Endothelial cell of umbilical vein (primary cell): ENCODE data around the gene HDLBP. TPM values are rescaled to one million over a fixed set of nuclear protein-coding genes. Genes with fewer than 3 reads are reported as not detected.

Source experiments
- BruUV-seq: library from RNA; stranded (reverse); fragments of 400-500 nt; replicated peaks from 2 replicates; lab custom pipeline; 2021; lab: Mats Ljungman, UMichigan
- CTCF ChIA-PET: fragments of 300-600, 350-600 bp; sonication (Branson Sonifier 250); formaldehyde crosslinking; loops from one replicate; lab custom pipeline; 2021; ENCODE audit warnings: antibody characterized with exemption, inconsistent platforms; lab: Charles Lee
- POLR2A ChIA-PET: fragments of 300-600, 350-600 bp; sonication (Branson Sonifier 250); formaldehyde crosslinking; loops from one replicate; lab custom pipeline; 2021; ENCODE audit warnings: antibody characterized with exemption, inconsistent platforms; lab: Charles Lee
- DNase-seq: peaks from one replicate; pipeline ENCODE4 v3.0.0-alpha.2; 2011; ENCODE audit warnings: low read depth, low spot score
- FAIRE-seq: peaks from 2 replicates; lab custom pipeline; 2011; peaks lifted over from hg19 to GRCh38; lab: Jason Lieb, UNC
- H2AFZ ChIP-seq: 2 replicates; pipeline ENCODE4 v1.6.0; 2012; ENCODE audit warnings: low read depth, low read length, control low read depth, inconsistent platforms
- H3K27ac ChIP-seq: 2 replicates; pipeline ENCODE4 v1.5.1; 2011; ENCODE audit warnings: low read depth, mild to moderate bottlenecking, control low read depth, low read length, moderate library complexity; ENCODE audit not compliant: insufficient read depth
- H3K27me3 ChIP-seq, 2 experiments: 2 replicates each; pipeline versions ENCODE4 v1.6.0 to v1.6.1; 2011; ENCODE audit warnings: low read length in 2 of 2, mixed read lengths in 1 of 2; ENCODE audit not compliant: control insufficient read depth in 2 of 2, insufficient read depth in 2 of 2
- H3K36me3 ChIP-seq, 2 experiments: 2 replicates in 1 of 2; 3 replicates in 1 of 2; pipeline ENCODE4 v1.5.1; 2011; ENCODE audit warnings: low read length in 2 of 2, mild to moderate bottlenecking in 1 of 2, moderate library complexity in 1 of 2; ENCODE audit not compliant: control insufficient read depth in 2 of 2, insufficient read depth in 2 of 2; ENCODE audit errors: extremely low read depth in 1 of 2
- H3K4me1 ChIP-seq: 3 replicates; pipeline ENCODE4 v1.5.1; 2011; ENCODE audit warnings: mild to moderate bottlenecking, low read length; ENCODE audit not compliant: control insufficient read depth, insufficient read depth; ENCODE audit errors: extremely low read depth
- H3K4me2 ChIP-seq: 2 replicates; pipeline ENCODE4 v1.6.1; 2011; ENCODE audit warnings: low read length, control low read depth, mixed read lengths; ENCODE audit not compliant: insufficient read depth
- H3K4me3 ChIP-seq, 3 experiments: fragments of 200-600 bp in 1 of 3; sonication (generic), shearing (Covaris generic) in 1 of 3; replicated peaks in 1 of 3; 2 replicates each; pipeline ENCODE4 v1.5.1; 2011 to 2016; ENCODE audit warnings: control low read depth in 3 of 3, low read length in 3 of 3, mild to moderate bottlenecking in 2 of 3, inconsistent platforms in 1 of 3, low read depth in 1 of 3, moderate library complexity in 1 of 3; ENCODE audit not compliant: insufficient read depth in 1 of 3
- H3K79me2 ChIP-seq: 2 replicates; pipeline ENCODE4 v1.6.0; 2012; ENCODE audit warnings: low read length, inconsistent platforms; ENCODE audit not compliant: control insufficient read depth, insufficient read depth
- H3K9ac ChIP-seq: replicated peaks from 2 replicates; pipeline ENCODE3; 2011; ENCODE audit warnings: low read length, control low read depth; ENCODE audit not compliant: insufficient read depth; ENCODE audit errors: extremely low read depth
- H3K9me1 ChIP-seq: replicated peaks from 3 replicates; pipeline ENCODE4 v1.6.0; 2011; ENCODE audit warnings: mild to moderate bottlenecking, low read length; ENCODE audit not compliant: control insufficient read depth, insufficient read depth; ENCODE audit errors: extremely low read depth
- H3K9me3 ChIP-seq: replicated peaks from 2 replicates; pipeline ENCODE4 v1.5.1; 2012; ENCODE audit warnings: low read length, inconsistent platforms; ENCODE audit not compliant: control insufficient read depth, insufficient read depth
- H4K20me1 ChIP-seq: replicated peaks from 2 replicates; pipeline ENCODE3; 2011; ENCODE audit warnings: mild to moderate bottlenecking, low read length; ENCODE audit not compliant: control insufficient read depth, insufficient read depth; ENCODE audit errors: extremely low read depth
- CTCF ChIP-seq, 2 donors: IDR thresholded peaks; 1 replicate in 1 of 2; 2 replicates in 1 of 2; pipeline ENCODE4 v1.5.1; 2011; ENCODE audit warnings: low read length in 2 of 2, mild to moderate bottlenecking in 2 of 2, moderate library complexity in 2 of 2, control low read depth in 1 of 2, inconsistent platforms in 1 of 2, low read depth in 1 of 2; ENCODE audit not compliant: insufficient read depth in 1 of 2; ENCODE audit errors: extremely low read depth in 1 of 2
- EZH2 ChIP-seq: IDR thresholded peaks from 2 replicates; pipeline ENCODE4 v1.6.1; 2012; ENCODE audit warnings: borderline replicate concordance, low read depth, mild to moderate bottlenecking, moderate library complexity, low read length, inconsistent platforms; ENCODE audit not compliant: severe bottlenecking
- FOS ChIP-seq: IDR thresholded peaks from 2 replicates; pipeline ENCODE4 v1.6.1; 2011; ENCODE audit warnings: mild to moderate bottlenecking, low read length, moderate library complexity, borderline replicate concordance; ENCODE audit not compliant: insufficient read depth
- GATA2 ChIP-seq: IDR thresholded peaks from 2 replicates; pipeline ENCODE4 v1.7.0; 2011; ENCODE audit warnings: low read depth, mild to moderate bottlenecking, moderate library complexity, mixed read lengths, low read length; ENCODE audit not compliant: insufficient read length, insufficient read depth
- JUN ChIP-seq: IDR thresholded peaks from 2 replicates; pipeline ENCODE4 v1.6.1; 2011; ENCODE audit warnings: borderline replicate concordance, low read depth; ENCODE audit not compliant: insufficient read length, insufficient read depth
- MAX ChIP-seq: IDR thresholded peaks from 2 replicates; pipeline ENCODE4 v1.6.1; 2011; ENCODE audit not compliant: insufficient read depth, insufficient read length
- MYC ChIP-seq: IDR thresholded peaks from one replicate; pipeline ENCODE4 v1.6.1; 2011; ENCODE audit warnings: mild to moderate bottlenecking, low read depth, low read length
- POLR2A ChIP-seq: IDR thresholded peaks from 2 replicates; pipeline ENCODE4 v1.6.1; 2012; ENCODE audit warnings: low read depth, mild to moderate bottlenecking, control low read depth, low read length
- POLR2AphosphoS5 ChIP-seq: IDR thresholded peaks from 2 replicates; pipeline ENCODE4 v1.6.1; 2012; ENCODE audit warnings: low read depth, mild to moderate bottlenecking, control low read depth, low read length, moderate library complexity; ENCODE audit not compliant: insufficient read depth
- dilution Hi-C: fragments of 300-500 bp; cut with MboI; formaldehyde crosslinking; loops from one replicate; pipeline ENCODE4 v1.15.0; 2019; ENCODE audit warnings: low sequenced_read_pairs; ENCODE audit not compliant: extremely low pct_ligation_motif_present
- intact Hi-C: fragments of 100-400 bp; cut with micrococcal nuclease; formaldehyde crosslinking; loops from one replicate; pipeline ENCODE4 v1.10.0; 2022
- polyA plus RNA-seq, 4 experiments: library from polyadenylated mRNA; depleted of rRNA in 3 of 4; stranded (reverse) in 3 of 4; unstranded in 1 of 4; fragments of >200 nt; gene quantifications; 2 replicates each; pipeline versions ENCODE4 v1.2.1 to v1.2.3, GENCODE V29; 2011 to 2012; ENCODE audit warnings: missing spikeins in 1 of 4
- total RNA-seq: library from RNA; stranded (reverse); gene quantifications from 2 replicates; pipeline ENCODE4 v1.2.3, GENCODE V29; 2021

Gene HDLBP
- total and polyA plus RNA-seq, 2 donors (not counting 3 experiments of a cell fraction or from before 2014, with no cell fraction given) = 379 to 569 TPM

GRCh38 chr2:241323778-241324177, 8.3 kb upstream of the HDLBP start:
- Histone ChIP-seq H3K27ac (no peak overlapping the region), H4K20me1 (peaks cover 11% of the 10 kb centered on the region)

More at GRCh38 chr2:241323778-241324177, 8.3 kb upstream of the HDLBP start:
- DNase-seq (no peak), FAIRE-seq (no peak)
- peaks cover 90% of the 10 kb centered on the region for H3K79me2 ChIP-seq
- no peak overlapping the region for H2AFZ ChIP-seq
- H3K4me1 ChIP-seq = peaks cover 33% of the 10 kb centered on the region
- ChIA-PET POLR2A (no interaction called here), CTCF (interaction anchor here (0.6 kb wide), 1 partner anchor 63 kb away, joined by 3 read pairs; no protein-coding TSS in a partner anchor)
- TF ChIP-seq MYC = no peak
- no peak for TF ChIP-seq JUN
- TF ChIP-seq GATA2 = no peak
- TF ChIP-seq MAX = no peak
- TF ChIP-seq FOS = no peak
- TF ChIP-seq POLR2A = no peak
- TF ChIP-seq EZH2 = no peak
- TF ChIP-seq POLR2AphosphoS5 = no peak
- TF ChIP-seq CTCF (IDR thresholded peaks at IDR 0.05; ENCODE audit: extremely low read depth in 1 of 2, insufficient read depth in 1 of 2, low read depth in 1 of 2, low read length in 2 of 2) = no peak
- dilution Hi-C loops = no loop called here
- no TSS peak for BruUV-seq
- H3K36me3 ChIP-seq = peaks cover 15 to 17% of the 10 kb centered on the region in 2 experiments
- intact Hi-C loops = no loop called here
- H3K9me1 ChIP-seq = no peaks in the 10 kb centered on the region
- no peak overlapping the region for H3K4me3 ChIP-seq
- H3K9me3 ChIP-seq = no peaks in the 10 kb centered on the region
- no peak overlapping the region for H3K4me2 ChIP-seq
- H3K9ac ChIP-seq = no peak overlapping the region
- H3K27me3 ChIP-seq = no peaks in the 10 kb centered on the region
